ENCODE results near the gene CEACAM18. TPM values are rescaled to one million over a fixed set of nuclear protein-coding genes. Genes with fewer than 3 reads are reported as not detected.
"Not testable (repeated sequence)": the region's sequence is repeated elsewhere in the genome, so short reads cannot be mapped to it uniquely, and the experiment has no call there.

The CEACAM18 gene
- total and polyA plus RNA-seq, 2 of the 4 experiments (the other 2 are of a cell fraction) = not detected

DNA sequence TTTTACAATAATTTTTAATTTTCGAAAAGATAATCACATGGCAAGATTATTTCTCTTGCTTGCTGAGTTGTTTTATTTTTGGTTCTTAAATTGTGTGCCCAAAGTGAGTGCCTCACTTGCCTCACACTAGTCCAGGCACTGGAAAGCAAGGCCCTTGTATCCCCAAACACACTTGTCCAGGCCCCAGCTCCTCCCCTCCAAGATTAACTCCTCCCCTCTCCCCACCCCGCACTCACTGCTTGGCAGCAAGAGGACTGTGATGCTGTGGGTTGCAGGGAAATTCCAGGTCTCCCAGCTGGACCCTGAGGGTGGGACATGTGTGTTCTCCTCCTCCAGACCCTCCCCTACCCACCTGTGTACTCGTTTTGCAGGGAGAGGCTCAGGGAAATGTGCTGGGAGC lies 19.3 kb downstream of the CEACAM18 start:
- no peak overlapping the region for H3K4ac ChIP-seq (ENCODE audit: low read depth, low read length)
- no peaks in the 10 kb centered on the region for H3K27me3 ChIP-seq (ENCODE audit: control insufficient read depth, insufficient read depth, low read length)
- no CpG with 5 or more reads among the region's 3 CpGs for WGBS, 2 experiments (ENCODE audit: extremely low coverage in 2 of 2, insufficient read length in 1 of 2)
- H3K14ac ChIP-seq (replicated peaks; ENCODE audit: low read depth, low read length) = no peak overlapping the region
- no peak overlapping the region for H3K23ac ChIP-seq (ENCODE audit: low read depth, low read length)
- no peak overlapping the region for H2BK15ac ChIP-seq (ENCODE audit: low read depth, low read length)
- H2BK20ac ChIP-seq (ENCODE audit: low read depth, low read length) = no peak overlapping the region
- H3K4me2 ChIP-seq (ENCODE audit: low read depth, low read length) = no peak overlapping the region
- no peak overlapping the region for H4K5ac ChIP-seq (ENCODE audit: low read depth, low read length)
- DNase-seq (no peak), ATAC-seq (ENCODE audit: low read depth) (no peak)
- H3K79me1 ChIP-seq (ENCODE audit: low read depth in 1 of 2, low read length in 2 of 2) = no peaks in the 10 kb centered on the region
- POLR2A ChIA-PET (ENCODE audit: unreplicated experiment) = no interaction called here
- H3K18ac ChIP-seq (ENCODE audit: low read depth, low read length) = no peak overlapping the region
- no peaks in the 10 kb centered on the region for H3K4me1 ChIP-seq (ENCODE audit: control insufficient read depth, insufficient read depth, low read length)
- intact Hi-C loops (cut with micrococcal nuclease) (no loop called here), in situ Hi-C loops (cut with MboI; ENCODE audit: low sequenced_read_pairs) (no loop called here), dilution Hi-C loops (cut with HindIII; ENCODE audit: low sequenced_read_pairs, unreplicated experiment) (no loop called here)
- H2BK120ac ChIP-seq (ENCODE audit: low read depth, low read length) = no peak overlapping the region
- H3K56ac ChIP-seq (ENCODE audit: extremely low read depth, insufficient read depth, low read length) = no peak overlapping the region
- H3K27ac ChIP-seq (ENCODE audit: insufficient read depth, low read length) = no peak overlapping the region
- CTCF ChIA-PET = no interaction called here
- no peak overlapping the region for H3K4me3 ChIP-seq (ENCODE audit: insufficient read depth, low read depth, low read length)
- no peak overlapping the region for H2BK5ac ChIP-seq (ENCODE audit: low read depth, low read length, poor library complexity, severe bottlenecking)
- H3K36me3 ChIP-seq (ENCODE audit: control insufficient read depth, insufficient read depth, low read length) = no peaks in the 10 kb centered on the region
- H2AK9ac ChIP-seq (replicated peaks; ENCODE audit: low read depth, low read length, poor library complexity) = no peak overlapping the region
- TF ChIP-seq RFX5 (IDR thresholded peaks at IDR 0.05; ENCODE audit: low read depth, low read length) = no peak
- no peak for TF ChIP-seq SMC3 (IDR thresholded peaks at IDR 0.05; ENCODE audit: low read depth, low read length)
- no TSS peak for BruUV-seq (replicated peaks)
- H3K9ac ChIP-seq (ENCODE audit: low read depth, low read length) = no peak overlapping the region
- no peaks in the 10 kb centered on the region for H4K20me1 ChIP-seq (ENCODE audit: insufficient read depth, low read length)
- H2AK5ac ChIP-seq (ENCODE audit: low read depth, low read length) = no peak overlapping the region
- no peak overlapping the region for H4K91ac ChIP-seq (ENCODE audit: insufficient read depth, low read depth, low read length)
- H3K9me3 ChIP-seq (ENCODE audit: control insufficient read depth, insufficient read depth, low read length) = peaks cover 9% of the 10 kb centered on the region
- H2AFZ ChIP-seq (replicated peaks; ENCODE audit: low read length, poor library complexity) = no peak overlapping the region
- no peak overlapping the region for H4K8ac ChIP-seq (ENCODE audit: low read depth in 2 of 2, low read length in 2 of 2)
- no peaks in the 10 kb centered on the region for H3K9me1 ChIP-seq (ENCODE audit: insufficient read depth, low read length)

- H3K27ac ChIP-seq (ENCODE audit: insufficient read depth, low read length); H2BK5ac ChIP-seq (ENCODE audit: low read depth, low read length, poor library complexity, severe bottlenecking); H3K56ac ChIP-seq (ENCODE audit: extremely low read depth, insufficient read depth, low read length); POLR2A ChIA-PET (ENCODE audit: unreplicated experiment); ATAC-seq (ENCODE audit: low read depth); H3K4me3 ChIP-seq (ENCODE audit: insufficient read depth, low read depth, low read length); H2AK9ac ChIP-seq (replicated peaks; ENCODE audit: low read depth, low read length, poor library complexity); H4K20me1 ChIP-seq (ENCODE audit: insufficient read depth, low read length); H4K91ac ChIP-seq (ENCODE audit: insufficient read depth, low read depth, low read length); H3K4me1 ChIP-seq (ENCODE audit: control insufficient read depth, insufficient read depth, low read length); intact Hi-C loops (cut with micrococcal nuclease); H3K4me2 ChIP-seq (ENCODE audit: low read depth, low read length); H4K5ac ChIP-seq (ENCODE audit: low read depth, low read length); H2AK5ac ChIP-seq (ENCODE audit: low read depth, low read length); dilution Hi-C loops (cut with HindIII; ENCODE audit: low sequenced_read_pairs, unreplicated experiment); H2BK120ac ChIP-seq (ENCODE audit: low read depth, low read length); BruUV-seq (replicated peaks); H3K9me3 ChIP-seq (ENCODE audit: control insufficient read depth, insufficient read depth, low read length); H3K79me1 ChIP-seq (ENCODE audit: low read depth in 1 of 2, low read length in 2 of 2); H4K8ac ChIP-seq (ENCODE audit: low read depth in 2 of 2, low read length in 2 of 2); CTCF ChIA-PET; in situ Hi-C loops (cut with MboI; ENCODE audit: low sequenced_read_pairs); H3K14ac ChIP-seq (replicated peaks; ENCODE audit: low read depth, low read length); H2BK15ac ChIP-seq (ENCODE audit: low read depth, low read length); H2BK20ac ChIP-seq (ENCODE audit: low read depth, low read length); H3K36me3 ChIP-seq (ENCODE audit: control insufficient read depth, insufficient read depth, low read length); H3K9ac ChIP-seq (ENCODE audit: low read depth, low read length); H3K9me1 ChIP-seq (ENCODE audit: insufficient read depth, low read length); H2AFZ ChIP-seq (replicated peaks; ENCODE audit: low read length, poor library complexity); H3K4ac ChIP-seq (ENCODE audit: low read depth, low read length); DNase-seq; H3K23ac ChIP-seq (ENCODE audit: low read depth, low read length); H3K27me3 ChIP-seq (ENCODE audit: control insufficient read depth, insufficient read depth, low read length); H3K18ac ChIP-seq (ENCODE audit: low read depth, low read length): not testable (repeated sequence)
- WGBS, 2 experiments (ENCODE audit: extremely low coverage in 2 of 2, insufficient read length in 1 of 2) = no CpG with 5 or more reads among the region's 8 CpGs
Observed at GRCh38 chr19:51500931-51501330, 22.6 kb downstream of the CEACAM18 start.

All from IMR-90 (cell line).